Hepatocyte (in vitro differentiated cells): ENCODE data around the gene VWA8.

Experiments
- CTCF ChIP-seq: fragments of 200-600 bp; sonication (generic); IDR thresholded peaks from 2 replicates; pipeline ENCODE4 v1.5.1; 2016; ENCODE audit warnings: antibody characterized with exemption, mild to moderate bottlenecking; ENCODE audit not compliant: poor library complexity
- EZH2 ChIP-seq: fragments of 200-600 bp; sonication (generic); IDR thresholded peaks from 2 replicates; pipeline ENCODE4 v1.6.1; 2016; ENCODE audit warnings: antibody characterized with exemption, mild to moderate bottlenecking, borderline replicate concordance

GRCh38 chr13:41708713-41709112, 252.2 kb downstream of the VWA8 start:
- TF ChIP-seq CTCF = no peak
- no peak for TF ChIP-seq EZH2
